HG03139 (cell line): ENCODE data around the gene TNFRSF14.

Source experiments
- ATAC-seq: cut with Tn5 transposase; IDR thresholded peaks from one replicate; pipeline ENCODE4 v1.9.1; 2021; ENCODE audit not compliant: unreplicated experiment

Gene TNFRSF14

GRCh38 chr1:2611621-2612437, 55.7 kb downstream of the TNFRSF14 start:
- no peak for ATAC-seq

GRCh38 chr1:2612591-2613365, 56.6 kb downstream of the TNFRSF14 start:
- no peak for ATAC-seq
